ENCODE results near the gene RFC5.
"Not testable (repeated sequence)": the region's sequence is repeated elsewhere in the genome, so short reads cannot be mapped to it uniquely, and the experiment has no call there.

The RFC5 gene

GRCh38 chr12:118015944-118016343 is 559 bp upstream of the RFC5 start:
- no peak for DNase-seq

GRCh38 chr12:118017926-118018325 is 1.4 kb downstream of the RFC5 start:
- no peak for DNase-seq

DNA sequence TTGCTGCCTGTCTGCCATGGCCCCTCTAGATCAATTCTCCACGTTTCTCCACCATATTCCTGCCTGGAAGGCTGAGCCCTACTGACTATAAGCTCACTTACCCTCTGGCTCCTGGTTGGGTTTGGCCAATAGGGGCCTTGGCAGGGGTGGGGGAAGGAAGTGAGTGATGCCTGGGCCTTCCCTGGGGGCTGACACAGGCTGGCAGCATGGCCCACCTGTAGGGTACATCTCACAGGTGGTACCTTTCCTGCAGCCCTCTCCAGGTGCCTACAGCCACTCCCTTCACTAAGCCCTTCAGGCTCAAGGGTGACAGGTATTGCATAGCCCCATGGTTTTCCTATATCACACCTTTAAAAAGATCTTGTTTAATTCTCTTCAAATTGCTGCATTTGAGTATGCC is 3.5 kb downstream of the RFC5 start:
- no peak for DNase-seq

- not testable (repeated sequence) for DNase-seq
Observed at GRCh38 chr12:118022097-118022727, 5.7 kb downstream of the RFC5 start.

- DNase-seq: no peak
Observed at GRCh38 chr12:118022728-118023109, 6.2 kb downstream of the RFC5 start.

- DNase-seq: no peak
Observed at GRCh38 chr12:118023301-118023860, 6.9 kb downstream of the RFC5 start.

GRCh38 chr12:118025168-118025567 is 8.7 kb downstream of the RFC5 start:
- no peak for DNase-seq

GRCh38 chr12:118029166-118029565 is 12.7 kb downstream of the RFC5 start:
- DNase-seq: no peak

DNA sequence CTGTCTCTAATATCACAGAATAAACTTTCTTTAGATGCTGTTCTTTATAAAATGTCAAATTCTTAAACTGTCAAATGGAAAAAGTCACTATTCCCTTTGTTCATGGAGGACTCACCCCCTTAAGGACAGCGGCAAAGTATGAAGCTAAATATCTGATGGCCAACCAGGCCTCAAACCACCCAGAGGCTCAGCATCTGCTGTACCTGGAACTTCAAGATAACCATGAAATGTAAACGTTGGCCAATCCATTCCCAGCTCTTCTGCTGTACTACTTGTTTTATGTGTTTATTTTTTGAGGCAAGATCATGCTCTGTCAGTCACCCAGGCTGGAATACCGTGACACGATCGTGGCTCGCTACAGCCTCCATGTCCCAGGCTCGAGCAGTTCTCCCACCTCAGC is 15.7 kb downstream of the RFC5 start:
- DNase-seq: no peak

DNA sequence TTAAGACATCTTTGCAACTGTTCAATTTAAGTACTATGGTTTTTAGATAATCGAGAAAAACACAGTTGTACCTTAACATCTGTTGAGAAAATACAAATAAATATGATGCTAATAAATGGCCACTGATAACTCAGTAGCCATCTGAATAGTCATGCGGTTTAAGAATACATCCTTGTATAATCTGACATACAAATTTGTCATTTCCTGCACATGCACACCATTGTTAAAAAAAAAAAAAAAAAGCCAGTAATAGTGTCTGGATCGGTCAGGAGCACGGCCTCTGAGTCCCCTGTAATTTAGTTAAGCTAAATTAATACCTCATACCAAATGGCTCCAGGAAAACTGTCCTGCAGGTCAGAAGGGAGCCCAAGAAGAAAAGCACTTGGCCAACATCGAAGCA is 16.8 kb downstream of the RFC5 start:
- no peak for DNase-seq

GRCh38 chr12:118033902-118034301 is 17.4 kb downstream of the RFC5 start:
- no peak for DNase-seq

DNA sequence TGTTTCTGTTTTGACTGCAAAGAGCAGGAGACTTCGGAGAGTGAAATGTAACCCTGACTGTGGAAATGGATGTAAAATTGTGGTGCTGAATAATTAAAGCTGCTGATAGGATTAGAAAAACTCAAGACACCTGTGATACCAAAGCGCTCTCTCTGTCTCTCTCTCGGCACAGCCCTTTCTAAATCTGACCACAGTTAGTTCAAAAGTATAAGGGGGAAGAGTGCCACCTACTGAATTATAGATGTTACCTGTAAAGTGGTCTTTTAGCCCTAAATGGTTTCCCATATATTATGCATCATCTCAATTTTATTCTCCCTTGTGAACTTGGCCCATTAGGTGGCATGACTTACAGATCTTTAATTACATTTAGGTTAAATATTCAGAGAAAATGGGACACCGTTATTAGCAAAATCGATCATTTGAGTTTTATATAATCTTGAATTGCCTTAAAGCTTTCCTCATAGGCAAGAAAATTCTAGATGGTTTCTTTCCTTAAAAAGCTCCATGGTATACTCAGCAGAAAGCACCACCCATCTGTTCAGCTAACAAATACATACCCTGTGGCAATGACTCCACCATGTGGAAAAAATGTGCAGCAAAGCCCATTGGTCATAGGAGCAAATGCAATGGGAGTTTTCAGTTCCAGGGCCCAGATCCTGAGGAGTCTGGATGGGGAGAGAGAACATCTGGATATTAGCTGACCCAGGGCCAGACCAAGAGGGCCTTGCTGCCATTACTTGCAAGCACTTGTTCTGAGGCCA is 18.1 kb downstream of the RFC5 start:
- no peak for DNase-seq

GRCh38 chr12:118035190-118036041 is 18.9 kb downstream of the RFC5 start:
- no peak for DNase-seq

GRCh38 chr12:118036672-118037411 is 20.3 kb downstream of the RFC5 start:
- no peak for DNase-seq

GRCh38 chr12:118038137-118038536 is 21.6 kb downstream of the RFC5 start:
- DNase-seq: no peak

- DNase-seq: no peak
Observed at GRCh38 chr12:118042091-118042490, 25.6 kb downstream of the RFC5 start.

DNA sequence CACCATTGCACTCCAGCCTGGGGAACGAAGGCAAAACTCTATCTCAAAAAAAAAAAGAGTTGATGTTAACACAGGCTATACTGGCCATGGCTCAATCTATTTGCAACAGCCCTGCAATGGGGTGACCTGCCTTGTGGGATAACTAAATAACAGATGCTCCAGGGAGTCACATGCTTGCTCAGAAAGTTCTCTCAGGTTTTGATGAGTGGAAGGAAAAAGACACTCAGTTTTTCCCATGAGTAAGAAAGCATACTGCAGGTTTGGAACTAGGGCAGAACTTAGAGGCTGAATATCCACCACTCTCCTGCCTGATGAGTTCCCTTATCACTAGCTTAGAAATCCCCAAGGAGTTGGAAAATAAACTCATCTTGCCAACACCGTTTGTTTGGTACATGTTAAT is 27.6 kb downstream of the RFC5 start:
- DNase-seq: no peak

GRCh38 chr12:118044577-118044976 is 28.1 kb downstream of the RFC5 start:
- no peak for DNase-seq

GRCh38 chr12:118046430-118046829 is 29.9 kb downstream of the RFC5 start:
- DNase-seq: no peak

- DNase-seq: no peak
Observed at GRCh38 chr12:118050972-118051910, 34.7 kb downstream of the RFC5 start.

DNA sequence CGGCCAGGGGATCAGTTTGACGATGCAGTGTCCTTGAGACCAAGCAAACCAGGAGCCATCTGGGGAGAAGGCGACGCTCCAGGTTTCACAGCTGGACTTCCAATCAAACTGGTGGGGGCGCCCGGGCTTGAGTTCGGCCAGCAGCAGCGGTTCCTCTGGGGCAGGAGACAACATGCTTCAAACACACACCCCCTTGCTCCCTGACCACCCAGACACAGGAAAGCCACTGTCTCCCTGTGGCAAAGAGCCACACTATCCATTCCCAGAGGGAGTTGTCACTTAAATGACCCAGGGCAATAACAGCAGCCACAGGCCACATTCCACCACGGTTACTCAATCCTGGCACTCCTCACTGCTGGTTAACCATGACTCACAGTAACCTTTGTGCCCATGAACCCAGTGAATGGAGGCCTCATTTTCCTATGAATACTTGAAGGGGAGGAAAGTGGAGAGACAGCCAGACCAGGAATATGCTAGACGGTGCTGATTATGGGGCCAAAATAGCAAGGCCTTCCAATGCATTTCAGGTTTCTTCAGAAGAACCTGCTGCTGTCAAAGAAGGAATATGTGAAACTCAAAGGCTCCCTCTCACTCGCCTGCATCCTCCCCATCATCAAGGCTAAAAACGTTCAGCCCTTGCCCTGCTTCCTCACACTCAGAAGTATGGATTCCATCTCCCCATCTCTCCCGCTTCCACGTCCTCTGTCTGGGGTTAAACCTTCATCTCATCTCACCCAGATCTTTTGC is 36.0 kb downstream of the RFC5 start:
- peak; percentile 57 for DNase-seq

Data from suppressor macrophage treated with lipopolysaccharide for 4 hours (primary cell).